Tibial artery (tissue), 4 donors: ENCODE measurements around the gene PNCK.

Source experiments
- DNase-seq, 2 donors: peaks; one replicate each; pipeline ENCODE4 v3.0.0-alpha.2; 2019
- H3K27ac ChIP-seq, 2 donors: fragments of 200-600 bp; sonication (generic) in 1 of 2; 1 replicate in 1 of 2; 2 replicates in 1 of 2; pipeline ENCODE4 v1.5.1; 2018 to 2019; ENCODE audit warnings: mild to moderate bottlenecking in 1 of 2
- H3K27me3 ChIP-seq, 2 donors: fragments of 200-600 bp; sonication (generic) in 1 of 2; one replicate each; pipeline versions ENCODE4 v1.5.1 to v1.6.0; 2016 to 2019
- H3K36me3 ChIP-seq, 3 donors: fragments of 200-600 bp; sonication (generic) in 2 of 3; one replicate each; pipeline ENCODE4 v1.5.1; 2016 to 2019; ENCODE audit warnings: mild to moderate bottlenecking in 2 of 3
- H3K4me1 ChIP-seq, 4 donors: fragments of 200-600 bp; sonication (generic) in 2 of 4; 1 replicate in 3 of 4; 2 replicates in 1 of 4; pipeline ENCODE4 v1.5.1; 2016 to 2019
- H3K4me3 ChIP-seq, 2 donors: fragments of 200-600 bp; sonication (generic) in 1 of 2; 1 replicate in 1 of 2; 2 replicates in 1 of 2; pipeline ENCODE4 v1.5.1; 2018 to 2019; ENCODE audit warnings: mild to moderate bottlenecking in 2 of 2
- H3K9me3 ChIP-seq, 3 donors: fragments of 200-600 bp; sonication (generic) in 1 of 3; one replicate each; pipeline ENCODE4 v1.5.1; 2016 to 2019
- intact Hi-C: fragments of 100-400 bp; cut with DNase I; formaldehyde crosslinking; loops from one replicate; pipeline ENCODE4 v1.15.0; 2023; ENCODE audit warnings: low total_unique reads
- TF ChIP-seq, protein P1 (sequence below), 2 experiments: fragments of 200-600 bp in 1 of 2; fragments of 450-650 bp in 1 of 2; IDR thresholded peaks; one replicate each; pipeline ENCODE4 v1.5.1; 2017 to 2019; ENCODE audit warnings: antibody characterized with exemption in 2 of 2, mild to moderate bottlenecking in 1 of 2, moderate library complexity in 1 of 2

PNCK gene

DNA sequence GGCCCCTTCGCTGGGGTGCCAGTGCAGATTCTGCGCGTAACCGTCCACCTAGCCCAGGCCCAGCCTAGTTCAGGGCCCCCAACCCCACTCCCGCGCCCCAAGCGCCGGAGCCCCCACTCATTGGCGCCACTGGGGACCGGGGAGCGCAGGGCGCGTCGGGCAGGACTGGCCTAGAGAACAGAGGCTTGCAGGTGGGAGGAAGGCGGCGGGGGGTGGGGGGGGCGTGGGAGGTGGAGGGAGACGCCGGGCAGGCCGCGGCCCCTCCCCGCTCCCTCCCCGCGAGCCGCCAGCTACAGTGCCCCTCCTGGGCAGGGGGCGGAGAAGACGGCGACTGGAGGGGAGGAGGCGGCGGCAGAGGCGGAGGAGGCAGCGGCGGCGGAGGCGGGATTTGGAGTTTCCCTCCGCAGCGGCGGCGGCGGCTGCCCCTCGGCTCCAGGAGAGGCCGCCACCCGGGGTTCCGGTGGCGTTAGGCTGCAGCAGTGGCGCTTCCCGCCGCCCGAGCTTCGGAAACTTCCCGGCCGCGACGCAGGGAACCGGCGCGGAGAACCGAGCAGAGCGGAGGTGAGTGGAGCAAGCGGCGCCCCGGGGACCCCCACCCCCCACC is 31.5 kb downstream of the PNCK start:
- Histone ChIP-seq H3K27me3 (peaks cover 0 to 56% of the 10 kb centered on the region in 2 donors), H3K9me3 (no peaks in the 10 kb centered on the region), H3K27ac (no peak overlapping the region), H3K4me3 (peak overlapping the region in 1 of 2 donors; percentile 20), H3K4me1 (peaks cover 0 to 31% (median 20%) of the 10 kb centered on the region in 4 donors), H3K36me3 (no peaks in the 10 kb centered on the region)
- intact Hi-C loops, result no loop called here
- DNase-seq, result no peak
- TF ChIP-seq, protein P1, sequence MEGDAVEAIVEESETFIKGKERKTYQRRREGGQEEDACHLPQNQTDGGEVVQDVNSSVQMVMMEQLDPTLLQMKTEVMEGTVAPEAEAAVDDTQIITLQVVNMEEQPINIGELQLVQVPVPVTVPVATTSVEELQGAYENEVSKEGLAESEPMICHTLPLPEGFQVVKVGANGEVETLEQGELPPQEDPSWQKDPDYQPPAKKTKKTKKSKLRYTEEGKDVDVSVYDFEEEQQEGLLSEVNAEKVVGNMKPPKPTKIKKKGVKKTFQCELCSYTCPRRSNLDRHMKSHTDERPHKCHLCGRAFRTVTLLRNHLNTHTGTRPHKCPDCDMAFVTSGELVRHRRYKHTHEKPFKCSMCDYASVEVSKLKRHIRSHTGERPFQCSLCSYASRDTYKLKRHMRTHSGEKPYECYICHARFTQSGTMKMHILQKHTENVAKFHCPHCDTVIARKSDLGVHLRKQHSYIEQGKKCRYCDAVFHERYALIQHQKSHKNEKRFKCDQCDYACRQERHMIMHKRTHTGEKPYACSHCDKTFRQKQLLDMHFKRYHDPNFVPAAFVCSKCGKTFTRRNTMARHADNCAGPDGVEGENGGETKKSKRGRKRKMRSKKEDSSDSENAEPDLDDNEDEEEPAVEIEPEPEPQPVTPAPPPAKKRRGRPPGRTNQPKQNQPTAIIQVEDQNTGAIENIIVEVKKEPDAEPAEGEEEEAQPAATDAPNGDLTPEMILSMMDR (IDR thresholded peaks at IDR 0.05), result no peak

DNA sequence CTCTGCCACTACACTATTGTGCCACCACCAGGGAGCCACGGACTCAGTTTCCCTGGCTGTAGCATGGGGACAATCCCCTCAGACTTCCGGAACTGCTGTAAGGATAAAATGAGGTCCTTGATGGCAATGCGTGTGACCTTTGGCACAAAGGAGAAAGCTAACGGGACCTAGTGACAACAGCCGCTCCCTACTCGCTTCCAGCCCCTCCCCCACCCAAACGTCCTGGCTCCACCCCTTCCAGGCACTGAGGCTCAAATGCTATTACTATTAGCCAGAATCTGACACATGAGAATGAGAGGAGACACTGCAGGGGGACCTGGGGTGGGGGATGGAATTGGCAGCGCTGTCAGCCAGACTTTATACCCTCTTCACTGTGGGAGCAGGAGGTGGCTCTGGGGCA is 32.0 kb downstream of the PNCK start:
- Histone ChIP-seq H3K27ac (no peak overlapping the region), H3K4me3 (no peak overlapping the region), H3K4me1 (peaks cover 0 to 31% (median 16%) of the 10 kb centered on the region in 4 donors), H3K36me3 (no peaks in the 10 kb centered on the region), H3K27me3 (peaks cover 0 to 51% of the 10 kb centered on the region in 2 donors), H3K9me3 (no peaks in the 10 kb centered on the region)
- intact Hi-C loops, result no loop called here
- DNase-seq, result no peak
- TF ChIP-seq, protein P1 (IDR thresholded peaks at IDR 0.05), result no peak

DNA sequence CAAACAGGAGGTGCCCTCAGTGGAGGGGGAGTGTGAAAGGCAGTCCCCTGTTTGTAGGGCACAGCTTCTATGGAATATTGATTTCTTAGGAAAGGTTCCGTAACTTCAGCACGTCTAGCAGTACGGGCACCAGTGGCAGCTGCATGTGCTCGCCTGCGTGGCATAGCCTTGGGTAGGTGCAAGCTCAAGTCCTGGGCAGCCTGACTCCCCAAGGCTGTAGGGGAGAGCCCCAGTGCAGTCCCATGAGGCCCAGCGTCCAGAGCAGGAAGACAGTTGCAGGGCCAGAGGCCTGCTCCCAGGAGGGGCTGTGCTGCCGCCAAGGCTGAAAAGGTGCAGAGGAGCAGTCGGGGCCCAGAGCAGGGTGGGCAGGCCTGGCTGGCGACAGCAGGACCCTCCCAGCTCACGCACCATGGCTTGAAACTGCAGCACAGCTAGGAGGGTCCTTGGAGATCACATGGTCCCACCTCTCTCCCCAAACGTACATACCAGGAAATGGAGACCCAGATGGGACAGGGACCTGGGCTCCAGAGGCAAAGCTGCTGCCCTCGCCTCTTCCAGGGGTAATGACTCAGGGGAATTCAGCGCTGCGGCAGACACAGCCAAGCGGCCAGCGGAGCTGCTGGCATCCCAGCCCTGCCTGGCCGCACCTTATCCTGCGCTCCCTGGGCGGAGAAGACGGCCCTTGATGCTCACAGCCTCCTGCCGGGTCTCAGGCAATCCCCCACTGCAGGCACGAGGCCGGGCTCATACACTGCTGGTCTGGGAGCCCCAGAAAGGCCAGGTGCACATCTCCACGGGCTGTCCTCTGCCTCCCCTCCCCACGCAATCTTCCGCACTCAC is 32.7 kb downstream of the PNCK start:
- peaks cover 0 to 44% of the 10 kb centered on the region in 2 donors for H3K27me3 ChIP-seq
- no peak for DNase-seq
- no peak overlapping the region for H3K27ac ChIP-seq
- H3K4me1 ChIP-seq, result peaks cover 0 to 31% (median 16%) of the 10 kb centered on the region in 4 donors
- intact Hi-C loops, result no loop called here
- H3K4me3 ChIP-seq, result no peak overlapping the region
- TF ChIP-seq, protein P1 (IDR thresholded peaks at IDR 0.05), result no peak
- no peaks in the 10 kb centered on the region for H3K9me3 ChIP-seq
- no peaks in the 10 kb centered on the region for H3K36me3 ChIP-seq

DNA sequence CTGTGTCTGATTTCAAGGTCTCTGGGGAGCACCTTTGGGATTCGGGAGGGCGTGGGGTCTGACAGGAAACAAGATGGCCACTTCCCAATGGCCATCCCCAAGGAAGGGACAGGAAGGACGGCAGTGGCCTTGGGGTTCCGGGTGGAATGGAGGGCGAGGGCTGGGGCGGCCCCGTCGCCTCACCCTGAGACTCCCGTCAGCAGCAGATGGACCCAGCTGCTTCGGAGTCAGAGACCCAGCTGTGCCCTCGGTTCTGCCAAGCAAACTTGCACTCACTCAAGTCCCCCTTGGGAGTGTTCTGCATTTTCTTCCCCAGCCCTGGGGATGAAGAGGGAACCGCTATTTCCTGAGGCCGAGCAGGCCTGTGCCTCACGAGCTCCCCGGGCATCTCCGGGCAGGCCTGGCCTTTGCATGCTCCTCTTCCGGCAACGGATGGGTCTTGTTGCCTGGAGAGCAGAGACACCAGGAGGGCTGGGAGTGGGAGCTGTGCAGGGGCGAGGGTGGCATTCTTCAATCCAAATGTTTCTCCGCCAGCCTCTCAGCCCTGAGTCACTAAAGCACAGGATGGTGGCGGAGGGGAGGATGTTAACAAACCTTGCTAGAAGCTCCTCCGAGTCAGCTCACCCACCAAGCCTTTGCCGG is 33.4 kb downstream of the PNCK start:
- Histone ChIP-seq H3K4me1 (peaks cover 0 to 31% (median 16%) of the 10 kb centered on the region in 4 donors), H3K36me3 (no peaks in the 10 kb centered on the region), H3K4me3 (no peak overlapping the region), H3K27ac (no peak overlapping the region), H3K9me3 (no peaks in the 10 kb centered on the region), H3K27me3 (peaks cover 0 to 36% of the 10 kb centered on the region in 2 donors)
- intact Hi-C loops, result no loop called here
- TF ChIP-seq, protein P1 (IDR thresholded peaks at IDR 0.05), result no peak
- no peak for DNase-seq

DNA sequence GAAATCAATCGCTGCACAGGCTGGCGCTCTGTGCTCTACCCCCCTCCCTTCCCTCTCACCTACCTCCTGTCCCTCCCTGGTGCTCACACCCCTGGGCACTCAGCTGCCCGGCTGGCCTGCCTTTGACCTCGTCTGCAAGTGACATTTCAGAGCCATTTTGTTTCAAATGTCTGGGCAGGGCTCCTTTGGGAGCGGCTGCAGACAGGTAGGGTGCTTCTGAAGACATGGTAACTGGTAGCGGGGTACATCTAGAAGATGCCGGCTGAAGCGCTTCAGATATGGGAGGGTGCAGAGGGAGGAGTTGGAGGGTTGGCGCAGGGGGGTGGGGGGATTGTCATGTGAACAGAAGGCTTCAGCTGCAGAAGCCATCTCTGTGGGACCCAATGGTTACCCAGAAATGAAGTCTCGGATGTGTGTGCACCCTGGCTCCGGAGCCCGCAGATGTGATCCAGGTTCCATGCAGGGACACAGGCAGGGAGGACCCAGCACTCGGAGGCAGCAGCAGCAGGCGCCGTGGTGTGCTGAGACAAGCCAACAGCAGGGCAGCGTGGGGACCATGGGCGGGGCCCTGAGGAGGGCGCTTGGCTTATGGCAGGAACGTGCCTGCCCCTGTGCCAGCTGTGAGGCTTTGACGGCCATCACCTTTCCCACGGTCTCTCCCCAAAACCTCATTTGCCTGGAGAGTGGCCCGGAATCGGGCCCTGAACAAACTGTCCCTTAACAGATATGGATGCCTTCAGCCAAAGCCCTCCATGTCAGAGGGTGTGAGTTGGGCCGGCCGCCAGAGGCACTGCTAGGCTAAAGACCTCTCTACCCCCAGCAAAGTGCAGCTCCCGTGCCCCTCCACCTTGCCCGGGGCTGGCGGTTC is 34.2 kb downstream of the PNCK start:
- H3K4me3 ChIP-seq, result no peak overlapping the region
- TF ChIP-seq, protein P1 (IDR thresholded peaks at IDR 0.05), result no peak
- intact Hi-C loops, result no loop called here
- H3K4me1 ChIP-seq, result peaks cover 0 to 27% (median 15%) of the 10 kb centered on the region in 4 donors
- no peaks in the 10 kb centered on the region for H3K9me3 ChIP-seq
- H3K27me3 ChIP-seq, result peaks cover 0 to 29% of the 10 kb centered on the region in 2 donors
- no peaks in the 10 kb centered on the region for H3K36me3 ChIP-seq
- no peak overlapping the region for H3K27ac ChIP-seq
- DNase-seq, result no peak
